GM18502 (cell line): ENCODE measurements around the gene ISG20L2.

ENCODE experiments used
- ATAC-seq: cut with Tn5 transposase; IDR thresholded peaks from one replicate; pipeline ENCODE4 v1.9.1; 2021; ENCODE audit warnings: mild to moderate bottlenecking; ENCODE audit not compliant: unreplicated experiment, poor library complexity

The ISG20L2 gene

DNA sequence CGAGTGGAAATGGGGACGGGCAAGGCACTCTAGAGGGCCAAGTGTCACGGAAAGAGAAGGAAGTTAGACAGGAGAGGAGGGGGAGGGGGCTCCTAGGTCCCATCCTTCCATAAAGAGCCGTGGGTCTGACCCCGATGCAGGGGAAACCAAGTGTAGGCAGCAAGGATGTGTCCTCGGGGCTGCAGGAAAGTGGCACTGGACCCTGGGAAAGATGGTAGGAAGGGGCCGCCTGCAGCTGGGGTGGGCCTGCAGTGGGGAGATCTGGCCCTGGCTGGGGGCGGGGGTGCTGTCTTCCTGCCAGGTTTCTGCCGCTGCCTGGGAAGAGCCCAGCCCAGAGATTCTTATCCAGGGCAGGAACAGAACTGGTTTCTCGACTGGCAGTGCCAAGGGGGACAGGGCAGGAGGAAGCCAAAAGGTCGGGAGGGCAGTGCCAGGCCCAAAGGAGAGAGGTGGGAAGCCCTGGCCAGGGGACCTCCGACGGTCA, 36.1 kb downstream of the ISG20L2 start:
- ATAC-seq, result no peak

DNA sequence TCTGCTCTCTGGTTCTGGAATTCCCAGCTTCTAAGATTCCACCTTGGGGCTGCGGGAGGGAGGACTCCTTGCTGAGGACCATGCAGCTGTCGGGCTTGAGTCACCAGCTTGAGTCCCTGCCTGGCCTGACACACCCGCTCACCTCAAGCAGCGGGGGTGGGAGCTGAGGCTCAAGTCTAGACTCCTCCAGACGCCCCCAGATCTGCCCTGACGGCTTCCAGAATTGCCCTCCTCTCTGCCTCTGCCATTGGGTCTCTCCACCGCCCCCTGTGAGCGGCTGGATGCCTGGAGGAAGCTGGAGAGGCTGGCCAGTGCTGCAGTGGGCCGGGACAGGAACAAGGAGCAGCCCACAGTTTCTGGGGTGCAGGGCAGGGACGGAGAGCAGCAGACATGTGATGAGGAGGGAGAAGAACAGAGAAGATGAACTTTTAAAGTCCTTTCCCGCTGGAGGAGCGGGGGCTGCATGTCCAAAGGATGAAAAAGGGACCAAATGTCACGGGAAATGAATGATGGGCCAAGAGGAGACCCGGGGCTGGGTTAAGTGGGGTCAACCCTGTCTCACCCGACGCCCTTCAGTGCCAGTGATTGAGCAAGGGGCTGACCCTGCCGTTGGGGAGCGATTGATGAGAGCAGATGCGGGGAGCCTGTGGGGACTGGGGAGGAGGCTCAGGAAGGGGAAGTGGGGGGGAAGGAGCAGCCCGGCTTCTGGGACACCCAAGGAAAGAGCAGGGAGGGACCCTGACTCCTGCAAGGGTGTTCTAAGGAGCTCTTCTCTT, 36.7 kb downstream of the ISG20L2 start:
- no peak for ATAC-seq

DNA sequence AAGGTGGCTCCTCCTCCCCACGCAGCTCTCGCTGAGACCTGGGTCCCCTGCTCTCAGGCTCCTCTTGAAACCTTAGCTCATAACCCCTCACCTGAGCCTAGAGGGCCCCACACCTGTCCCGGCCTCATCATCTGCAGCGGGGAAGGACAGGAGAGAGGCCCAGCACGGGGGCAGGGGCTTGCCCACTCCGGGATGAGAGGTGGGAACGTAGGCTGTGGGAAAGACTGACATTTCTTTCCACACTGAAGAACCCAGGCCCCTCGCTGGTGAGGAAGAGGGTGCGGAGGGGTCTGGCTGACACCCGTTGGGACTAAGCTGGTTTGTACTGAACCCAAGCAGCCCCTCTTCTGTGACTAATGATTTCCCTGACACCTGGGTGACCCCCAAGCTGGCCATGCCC, 37.4 kb downstream of the ISG20L2 start:
- ATAC-seq, result no peak

DNA sequence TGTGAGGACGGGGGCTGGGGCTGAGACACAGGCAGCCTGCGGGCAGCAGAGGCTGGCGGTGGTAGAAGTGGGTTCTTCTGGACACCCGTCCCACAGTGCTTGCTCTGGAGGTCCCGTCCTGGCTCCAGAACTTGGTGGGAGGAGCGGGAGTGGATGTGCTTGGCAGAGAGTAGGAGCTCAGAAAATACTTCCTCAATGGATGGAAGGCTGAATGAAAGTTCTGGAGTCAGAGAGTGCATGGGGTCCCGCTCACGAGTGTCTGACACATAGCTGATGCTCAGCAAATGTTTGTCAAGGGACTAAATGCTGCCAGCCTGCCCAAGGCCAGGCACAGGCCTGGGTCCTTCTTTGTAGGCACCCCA, 37.9 kb downstream of the ISG20L2 start:
- ATAC-seq, result no peak

DNA sequence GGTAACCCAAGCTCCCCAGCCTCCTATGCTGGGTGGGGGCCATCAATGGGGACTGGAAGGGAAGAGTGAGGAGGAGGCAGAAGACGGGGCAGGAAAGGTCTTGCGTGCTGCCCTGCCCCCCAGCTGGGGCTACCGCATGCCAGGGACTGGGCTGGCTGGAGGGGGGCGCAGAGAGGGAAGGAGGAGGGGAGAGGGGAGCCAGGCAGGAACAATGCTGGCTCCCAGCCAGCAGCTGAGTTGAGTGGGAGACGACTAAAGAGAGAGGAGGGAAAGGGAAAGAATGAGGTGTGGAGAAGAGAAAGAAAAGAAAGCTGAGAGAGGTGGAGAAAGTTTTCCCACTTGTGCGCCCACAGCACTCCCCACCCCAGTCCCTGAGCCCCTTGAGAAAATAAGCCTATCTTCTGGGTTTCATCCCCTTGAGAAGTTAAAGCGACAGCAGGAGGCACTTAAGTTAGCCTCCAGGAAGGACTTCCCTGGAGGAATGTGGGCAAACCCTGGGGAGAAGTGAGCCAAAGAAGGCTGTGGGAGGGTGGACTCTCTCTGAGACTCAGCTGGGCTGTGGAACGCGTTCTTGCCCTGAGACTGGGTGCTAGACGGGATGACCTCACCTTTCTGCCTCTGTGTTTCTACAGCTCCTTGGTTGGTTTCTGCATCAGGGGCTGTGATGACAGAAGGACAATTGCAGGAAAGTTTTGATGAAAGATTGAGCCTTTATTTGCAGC, 38.5 kb downstream of the ISG20L2 start:
- no peak for ATAC-seq

DNA sequence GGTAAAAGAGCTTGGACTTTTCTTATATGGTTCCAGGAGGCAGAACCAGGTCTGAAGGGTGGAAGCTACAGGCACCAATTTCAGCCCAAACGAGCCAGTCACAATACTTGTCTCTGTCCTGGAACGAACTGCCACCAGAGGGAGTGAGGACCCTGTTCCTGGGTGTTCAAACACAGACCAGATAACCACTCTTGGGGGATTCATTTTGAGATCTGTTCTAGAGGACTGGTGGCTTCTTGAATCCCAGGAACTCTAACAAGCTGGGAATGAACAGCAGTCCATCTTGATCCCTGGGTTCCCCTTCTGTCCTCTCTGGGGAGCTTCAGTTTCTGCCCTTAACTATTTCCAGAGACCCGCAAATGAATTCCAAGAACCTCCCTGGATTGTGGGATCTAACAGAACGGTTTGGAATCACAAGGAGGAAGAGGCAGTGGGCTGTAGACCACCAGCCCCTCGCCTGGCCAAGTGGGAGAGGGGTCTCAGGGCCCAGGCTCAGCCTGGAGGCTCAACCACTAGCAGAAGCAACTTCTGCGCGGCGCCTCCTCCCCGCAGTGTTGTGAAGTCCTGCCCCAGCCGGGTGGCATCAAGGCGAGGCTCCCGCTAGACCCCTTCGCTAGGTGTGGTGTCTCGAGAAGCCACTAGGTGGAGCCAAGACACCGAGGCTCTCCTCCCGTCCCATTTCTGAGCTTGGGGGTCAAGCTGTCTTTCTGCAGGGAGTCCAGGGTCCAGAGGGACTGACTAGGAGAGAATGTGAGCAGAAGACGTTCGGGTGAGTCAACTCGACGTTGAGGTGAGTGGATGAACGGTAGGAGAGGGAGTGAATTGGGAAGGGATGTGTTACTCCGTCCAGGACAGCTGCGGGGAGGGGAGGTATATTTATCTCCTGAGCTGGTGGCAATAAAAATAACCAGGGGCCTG, 39.3 kb downstream of the ISG20L2 start:
- ATAC-seq, result no peak

DNA sequence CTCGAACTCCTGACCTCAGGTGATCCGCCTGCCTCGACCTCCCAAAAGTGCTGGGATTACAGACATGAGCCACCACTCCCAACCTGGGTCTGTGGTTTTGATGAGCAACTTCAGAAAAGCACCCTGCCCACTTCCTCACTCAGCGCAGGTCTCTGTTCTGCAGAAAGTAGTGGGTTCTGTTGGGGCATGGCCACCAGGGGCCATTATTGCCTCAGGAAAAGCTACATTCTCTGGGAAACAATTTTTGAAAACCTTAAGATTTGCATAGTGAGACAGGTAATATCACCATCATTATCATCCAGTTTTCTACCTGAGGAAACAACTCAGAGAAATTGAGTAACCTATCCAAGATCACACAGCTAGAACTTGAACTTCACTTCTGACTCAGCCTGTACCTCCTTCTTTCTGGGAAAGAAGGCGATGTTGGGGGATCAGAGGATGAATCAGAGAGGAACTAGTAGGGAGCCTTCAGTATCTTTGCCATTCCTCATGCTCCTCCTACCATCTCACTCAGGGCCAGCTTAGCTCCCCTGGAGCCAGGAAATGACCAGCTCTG, 44.3 kb downstream of the ISG20L2 start:
- no peak for ATAC-seq

DNA sequence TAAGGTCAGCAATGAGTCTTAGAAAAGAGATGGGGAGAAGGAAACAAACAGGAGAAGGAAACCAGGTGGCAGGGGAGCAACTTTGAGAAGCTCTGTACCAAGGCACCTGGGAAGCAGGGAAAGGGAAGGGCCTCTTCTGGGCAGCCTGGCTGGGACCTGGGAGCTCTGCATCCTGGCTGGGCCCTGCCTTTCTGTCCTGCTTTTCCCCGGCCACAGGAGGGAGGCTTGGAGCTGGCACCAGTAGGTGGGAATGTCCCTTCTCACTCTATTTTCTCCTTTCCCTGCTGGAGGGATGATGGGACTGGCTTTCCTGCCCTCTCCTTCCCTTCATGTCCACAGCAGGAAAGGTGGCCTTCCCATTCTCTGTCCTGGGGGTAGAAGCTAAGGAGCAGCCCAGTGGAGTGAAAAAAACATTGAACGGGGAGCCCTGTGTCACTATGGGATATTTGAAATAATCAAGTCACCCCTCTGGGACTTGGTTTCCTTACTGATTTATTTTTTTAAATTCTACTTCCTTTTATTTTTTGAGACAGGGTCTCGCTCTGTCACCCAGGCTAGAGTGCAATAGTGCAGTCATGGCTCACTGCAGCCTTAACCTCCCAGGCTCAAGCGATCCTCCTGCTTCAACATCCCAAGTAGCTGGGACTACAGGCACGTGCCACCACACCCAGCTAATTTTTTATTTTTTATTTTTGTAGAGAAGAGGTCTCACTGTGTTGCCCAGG, 46.2 kb downstream of the ISG20L2 start:
- ATAC-seq, result no peak

DNA sequence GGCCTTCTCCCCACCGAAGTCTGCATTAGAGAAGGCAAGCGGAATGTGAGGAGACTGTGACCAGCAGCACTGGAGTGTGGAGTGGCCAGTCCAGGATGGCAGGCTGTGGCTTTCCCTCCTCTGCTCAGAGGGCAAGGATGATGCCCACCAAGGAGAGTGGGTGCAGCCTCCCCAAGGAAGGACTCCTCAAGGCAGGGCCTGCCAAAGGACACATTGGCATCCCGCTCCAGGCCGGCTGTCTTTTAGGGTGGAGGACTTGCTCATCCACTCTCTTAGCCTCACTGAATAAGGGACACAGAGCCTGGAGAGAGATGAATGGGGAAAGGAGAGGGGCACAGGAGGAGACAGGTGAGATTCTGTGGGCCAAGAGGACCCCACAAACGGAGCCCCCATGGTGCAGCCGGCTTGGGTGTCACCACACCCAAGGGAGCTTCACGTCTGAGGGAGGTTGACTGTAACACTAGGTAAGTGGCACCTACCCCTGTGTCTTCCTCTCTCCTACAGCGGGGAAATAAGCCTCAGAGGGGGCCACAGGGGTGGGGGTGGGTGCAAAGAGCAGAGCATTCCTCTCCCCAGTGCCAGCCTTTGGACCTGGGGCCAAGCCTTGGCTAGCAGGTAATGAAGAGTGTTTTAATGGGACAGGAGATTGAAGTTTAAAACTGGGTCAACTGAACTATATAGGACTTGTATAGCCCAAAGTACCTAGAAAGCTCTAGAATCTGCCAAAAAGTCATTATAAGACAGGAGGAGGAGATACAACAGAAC, 47.2 kb downstream of the ISG20L2 start:
- no peak for ATAC-seq

DNA sequence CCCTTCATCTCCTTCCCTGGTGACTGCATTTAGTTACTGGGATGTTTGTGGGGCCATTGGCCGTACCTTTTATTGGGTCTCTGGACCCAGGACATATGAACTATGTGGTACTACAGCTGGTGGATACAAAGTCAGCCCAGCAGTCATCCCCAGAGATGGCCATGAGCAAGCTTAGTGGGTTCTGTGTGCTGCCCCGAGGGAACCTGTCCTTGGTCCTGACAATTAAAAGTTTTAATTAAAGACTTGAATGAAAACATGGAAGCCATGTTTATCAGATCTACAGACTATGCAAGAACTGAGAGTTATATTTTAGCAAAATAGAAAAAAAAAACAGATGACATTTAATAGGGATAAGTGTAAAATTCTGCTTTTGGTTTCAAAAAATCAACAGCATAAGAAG, 48.5 kb downstream of the ISG20L2 start:
- no peak for ATAC-seq

DNA sequence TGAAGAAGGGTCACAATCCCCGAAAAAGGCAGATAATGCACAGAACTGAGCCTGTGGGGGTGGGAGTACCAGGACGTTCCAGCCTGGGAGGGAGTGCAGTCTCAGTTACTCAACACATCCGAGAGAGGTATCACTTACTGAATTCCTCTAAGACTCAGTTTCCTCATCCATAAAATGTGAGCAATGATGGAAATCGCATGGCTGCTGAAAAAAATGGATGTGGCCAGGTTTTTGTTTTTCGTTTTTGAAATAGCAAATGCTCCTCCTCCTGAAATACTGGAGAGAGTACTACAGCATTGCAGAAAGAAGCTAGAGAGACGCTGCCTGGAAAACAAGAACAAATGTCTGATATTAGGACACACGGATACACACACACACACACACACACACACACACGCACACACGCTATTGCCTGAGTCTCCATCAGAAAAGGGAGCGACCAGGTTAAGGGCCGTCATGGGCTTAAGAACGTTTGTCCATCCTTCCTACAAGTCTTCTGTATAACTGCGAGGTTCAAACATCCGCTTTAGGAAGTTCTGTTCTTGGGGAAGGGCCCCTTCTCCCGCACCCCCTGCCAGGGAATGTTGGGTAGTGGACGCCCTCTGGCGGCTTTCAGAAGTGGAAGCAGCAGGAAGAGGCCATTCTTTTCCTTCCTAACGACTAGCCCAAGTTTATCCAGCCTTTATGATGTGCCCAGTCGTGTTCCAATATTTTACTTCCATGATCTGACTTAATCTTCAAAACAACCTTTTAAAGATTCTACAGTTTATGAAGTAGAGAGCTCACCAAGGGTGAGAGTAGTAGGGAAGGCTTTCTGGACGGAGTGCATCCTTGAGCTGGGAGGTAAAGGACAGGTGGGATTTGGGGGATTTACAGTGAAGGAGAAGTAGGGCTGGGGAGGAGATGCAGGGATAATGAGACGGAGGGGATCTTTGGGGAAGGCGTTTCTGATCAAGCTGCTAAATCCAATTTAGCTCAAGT, 50.7 kb downstream of the ISG20L2 start:
- no peak for ATAC-seq

DNA sequence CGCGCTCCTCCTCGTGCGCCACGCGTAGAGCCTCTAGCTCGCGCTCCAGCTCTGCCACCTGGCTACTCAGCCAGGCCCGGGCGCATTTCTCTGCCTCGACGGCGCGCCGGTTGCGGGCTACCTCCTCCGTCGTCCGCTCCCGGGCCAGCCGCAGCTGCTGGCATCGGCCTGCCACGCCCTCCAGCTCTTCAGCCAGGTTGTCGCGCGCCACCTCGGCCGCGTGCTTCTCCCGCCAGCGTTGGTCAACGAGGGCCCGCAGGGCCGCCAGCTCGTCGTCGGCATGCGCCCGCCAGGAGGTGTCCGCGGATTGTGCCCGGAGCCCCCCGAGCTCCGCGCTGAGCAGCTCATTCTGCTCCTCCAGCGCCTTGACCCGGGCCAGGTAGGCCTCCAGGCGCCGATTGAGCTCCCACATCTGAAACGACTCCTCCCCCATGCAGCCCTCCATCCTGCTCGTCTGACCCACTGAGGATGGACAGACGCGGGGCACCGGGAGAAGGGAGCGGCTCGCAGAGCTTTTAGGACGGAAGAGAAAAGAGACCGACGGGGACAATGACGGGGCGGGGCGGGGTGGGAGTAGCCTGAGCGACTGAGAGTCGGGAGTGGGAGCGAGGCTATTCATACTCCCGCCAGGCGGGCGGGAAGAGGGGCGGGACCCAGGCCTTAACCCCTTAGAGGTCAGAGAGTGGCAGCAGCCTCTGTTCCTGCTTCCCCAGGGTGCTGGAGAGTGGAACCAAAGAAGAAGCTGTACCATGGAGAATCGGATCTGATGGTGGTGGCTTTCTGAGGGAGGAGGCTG, 51.5 kb downstream of the ISG20L2 start, which contains the start of gene NES:
TSS of gene NES (minus strand) at position 588 of the 796 bp plus-strand sequence. CDS start at position 445, 143 bp downstream.
- ATAC-seq, result no peak

DNA sequence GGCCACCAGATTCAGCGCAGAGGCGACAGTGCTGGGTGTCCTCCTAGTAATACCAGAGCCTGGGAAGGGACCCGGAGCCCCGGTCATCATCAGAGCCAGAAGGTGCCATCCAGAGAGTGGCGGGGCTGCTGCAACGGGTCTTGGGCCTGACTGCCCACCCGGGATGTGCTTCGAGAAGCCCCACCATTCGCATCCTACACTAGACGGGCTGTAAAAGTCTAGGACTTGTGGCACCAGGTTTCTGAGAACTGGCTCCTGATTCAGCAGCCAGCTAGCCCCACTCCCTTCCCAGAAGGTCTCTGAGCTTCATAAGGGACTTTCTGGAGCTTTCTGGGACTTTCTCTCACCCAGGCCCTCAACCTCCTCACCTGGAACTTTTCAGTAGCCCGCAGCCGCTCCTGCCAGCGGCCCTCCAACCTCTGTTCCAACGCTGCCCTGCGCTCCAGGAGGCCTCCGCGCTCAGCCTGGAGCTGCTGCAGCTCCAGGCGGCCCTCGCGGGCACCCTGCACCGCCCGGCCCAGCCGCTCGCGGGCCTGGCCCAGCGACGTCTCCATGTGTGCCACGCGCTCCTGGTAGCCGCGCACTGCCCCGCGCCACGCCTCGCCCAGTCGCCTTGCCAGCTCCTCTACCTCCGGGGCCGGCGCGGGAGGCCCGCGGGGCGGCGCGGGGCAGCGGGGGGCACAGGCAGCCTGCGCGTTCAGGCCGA, 52.3 kb downstream of the ISG20L2 start:
- no peak for ATAC-seq

DNA sequence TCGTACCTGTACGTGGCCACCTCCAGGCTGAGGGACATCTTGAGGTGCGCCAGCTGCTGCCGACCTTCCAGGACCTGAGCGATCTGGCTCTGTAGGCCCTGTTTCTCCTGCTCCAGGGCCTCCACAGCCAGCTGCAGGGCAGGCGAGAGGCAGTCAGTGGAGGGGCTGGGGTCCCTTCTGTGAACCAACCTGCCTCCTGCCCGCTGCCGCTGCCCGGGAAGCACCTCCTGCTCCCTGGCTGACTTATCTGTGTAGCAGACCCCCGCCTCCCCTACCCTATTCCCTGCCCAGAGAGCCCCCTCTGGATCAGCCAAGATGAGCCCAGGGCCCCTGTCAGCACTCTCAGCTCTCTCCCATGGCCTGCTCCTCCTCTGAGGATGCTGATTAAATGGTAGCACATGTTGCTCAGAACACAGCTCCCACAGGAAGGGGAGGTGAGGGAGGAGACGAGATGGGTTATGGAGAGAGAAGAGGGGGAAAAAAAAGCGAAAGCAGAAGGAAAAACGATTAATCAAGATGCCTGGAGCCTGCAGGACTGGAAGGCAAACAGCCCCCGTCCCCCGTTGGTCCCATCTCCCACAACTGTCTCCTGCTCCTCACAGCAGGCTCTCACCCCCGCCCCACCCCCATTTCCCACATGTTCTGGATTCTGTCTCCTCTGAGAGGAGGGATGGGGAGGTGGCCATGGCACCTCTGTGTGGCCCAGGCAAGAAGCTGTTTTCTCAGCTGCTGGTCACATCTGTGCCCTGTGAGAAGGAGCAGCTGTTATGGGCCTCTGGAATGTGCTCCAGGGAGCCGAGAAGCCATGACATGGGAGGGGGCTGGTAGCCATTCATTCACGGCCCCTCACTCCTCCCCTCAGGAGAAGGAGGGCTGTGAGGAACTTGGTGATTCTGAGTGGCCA, 53.1 kb downstream of the ISG20L2 start:
- ATAC-seq, result no peak

DNA sequence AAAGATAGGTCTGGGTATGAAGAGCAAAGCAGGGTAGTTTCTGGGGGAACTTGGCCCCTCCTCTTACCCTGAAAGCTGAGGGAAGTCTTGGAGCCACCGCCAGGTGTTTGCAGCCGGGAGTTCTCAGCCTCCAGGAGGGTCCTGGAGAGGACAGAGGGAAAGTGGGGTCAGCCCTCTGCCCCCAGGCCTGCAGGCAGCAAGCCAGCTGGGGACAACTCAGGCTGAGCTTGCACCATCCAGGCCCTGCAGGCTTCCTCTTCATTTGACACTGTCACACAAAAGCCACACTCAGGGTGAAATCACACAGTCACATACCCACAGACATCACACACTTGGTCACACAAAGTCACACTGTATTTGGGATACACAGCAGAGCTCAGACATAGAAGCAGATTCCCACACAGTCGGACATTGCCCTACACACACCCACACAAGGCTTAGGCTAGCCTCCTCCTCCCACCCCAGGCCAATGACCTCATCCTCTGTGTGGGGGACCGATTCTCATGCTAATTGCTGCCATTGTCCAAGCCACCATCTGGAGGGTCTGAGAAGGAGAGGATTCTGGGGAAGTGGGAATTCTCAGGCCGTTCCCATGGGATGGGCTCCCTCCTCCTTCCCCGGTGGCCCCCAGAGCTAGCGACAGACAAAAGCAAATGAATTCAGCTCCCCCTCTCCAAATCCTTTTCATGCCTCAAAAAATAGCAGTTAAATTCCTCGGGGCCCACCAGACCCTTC, 55.0 kb downstream of the ISG20L2 start:
- ATAC-seq, result no peak
